Activated T-helper 1 cell treated with anti-CD3 and anti-CD28 coated beads, Interleukin-12 subunit alpha, Interleukin-12 subunit beta, Interleukin-2, Interleukin-4 antibody, amounts not matched to agents 30 ng/mL and 10 ng/mL and 1 ng/mL, durations not matched to agents 14 hours and 24 hours and 36 hours (primary cell): ENCODE results near the gene HAUS1. TPM values are rescaled to one million over a fixed set of nuclear protein-coding genes. Genes with fewer than 3 reads are reported as not detected.
"Not testable (repeated sequence)": the region's sequence is repeated elsewhere in the genome, so short reads cannot be mapped to it uniquely, and the experiment has no call there.

Experiments
- DNase-seq: peaks from one replicate; pipeline ENCODE4 v3.0.0; 2021; ENCODE audit warnings: low spot score
- H3K27ac Mint-ChIP-seq: one replicate; pipeline ENCODE4 v1.8.0; 2021; ENCODE audit warnings: mild to moderate bottlenecking, mixed read lengths
- H3K27me3 Mint-ChIP-seq: one replicate; pipeline ENCODE4 v1.8.0; 2022; ENCODE audit warnings: mild to moderate bottlenecking, moderate library complexity, mixed read lengths; ENCODE audit not compliant: insufficient read depth
- H3K36me3 Mint-ChIP-seq: one replicate; pipeline ENCODE4 v1.8.0; 2021; ENCODE audit warnings: low read depth, mixed read lengths
- H3K4me1 Mint-ChIP-seq: one replicate; pipeline ENCODE4 v1.8.0; 2021; ENCODE audit warnings: low read depth, mixed read lengths
- H3K4me3 Mint-ChIP-seq: one replicate; pipeline ENCODE4 v1.8.0; 2021; ENCODE audit warnings: mild to moderate bottlenecking, moderate library complexity, mixed read lengths
- H3K9me3 Mint-ChIP-seq: one replicate; pipeline ENCODE4 v1.8.0; 2021; ENCODE audit warnings: mixed read lengths
- intact Hi-C: fragments of 100-400 bp; cut with micrococcal nuclease; formaldehyde crosslinking; loops from one replicate; pipeline ENCODE4 v1.15.1; 2024
- total RNA-seq: library from RNA; stranded (reverse); gene quantifications from 2 replicates; pipeline ENCODE4 v1.2.3, GENCODE V29; 2022

The HAUS1 gene
- total RNA-seq, 1 donor from 2014 or later: 41.8 TPM

GRCh38 chr18:46070815-46071652, 33.2 kb upstream of the HAUS1 start:
- intact Hi-C loops: loop anchor here (2.0 to 10.0 kb wide), 3 partner anchors 16 to 796 kb away; partner anchors contain the start of gene SLC14A1
- peaks cover 3% of the 10 kb centered on the region for H3K27me3 Mint-ChIP-seq
- peak overlapping the region; percentile 65 for H3K27ac Mint-ChIP-seq
- peaks cover 44% of the 10 kb centered on the region for H3K4me1 Mint-ChIP-seq
- peak overlapping the region; percentile 82 for H3K4me3 Mint-ChIP-seq
- H3K36me3 Mint-ChIP-seq: peaks cover 6% of the 10 kb centered on the region
- DNase-seq: no peak
- H3K9me3 Mint-ChIP-seq: no peaks in the 10 kb centered on the region

- Mint-ChIP-seq H3K36me3 (peaks cover 6% of the 10 kb centered on the region), H3K27me3 (peaks cover 3% of the 10 kb centered on the region), H3K4me3 (peak within 1 kb of the TSS; percentile 84), H3K9me3 (no peaks in the 10 kb centered on the region), H3K27ac (peak within 1 kb of the TSS; percentile 86), H3K4me1 (peaks cover 44% of the 10 kb centered on the region)
- intact Hi-C loops: loop anchor here (2.0 to 10.0 kb wide), 7 partner anchors 17 to 797 kb away; partner anchors contain the start of genes HAUS1 and SLC14A1
- DNase-seq: peak; percentile 55
These were observed 32.4 kb upstream of the HAUS1 start, which contains the start of gene PSTPIP2 for GRCh38 chr18:46071653-46072375. Gene PSTPIP2 (minus strand): TSS chr18:46072260. CDS start chr18:46072188, 72 bp downstream.

GRCh38 chr18:46072376-46072867, 31.8 kb upstream of the HAUS1 start:
- no peaks in the 10 kb centered on the region for H3K9me3 Mint-ChIP-seq
- DNase-seq: no peak
- peak overlapping the region; percentile 58 for H3K4me3 Mint-ChIP-seq
- H3K27me3 Mint-ChIP-seq: peaks cover 3% of the 10 kb centered on the region
- H3K36me3 Mint-ChIP-seq: peaks cover 6% of the 10 kb centered on the region
- intact Hi-C loops: loop anchor here (2.0 to 10.0 kb wide), 6 partner anchors 32 to 798 kb away; partner anchors contain the start of genes HAUS1 and SLC14A1
- H3K27ac Mint-ChIP-seq: no peak overlapping the region
- peaks cover 44% of the 10 kb centered on the region for H3K4me1 Mint-ChIP-seq

- H3K36me3 Mint-ChIP-seq: peaks cover 9% of the 10 kb centered on the region
- peaks cover 44% of the 10 kb centered on the region for H3K4me1 Mint-ChIP-seq
- H3K9me3 Mint-ChIP-seq: no peaks in the 10 kb centered on the region
- DNase-seq: no peak
- H3K4me3 Mint-ChIP-seq: peak overlapping the region; percentile 58
- H3K27ac Mint-ChIP-seq: no peak overlapping the region
- H3K27me3 Mint-ChIP-seq: peaks cover 3% of the 10 kb centered on the region
- intact Hi-C loops: loop anchor here (1.0 to 10.0 kb wide), 12 partner anchors 32 to 798 kb away; partner anchors contain the start of genes EPG5, HAUS1 and SLC14A1
These were observed 31.2 kb upstream of the HAUS1 start for GRCh38 chr18:46072959-46073358.

- intact Hi-C loops: loop anchor here (1.0 to 10.0 kb wide), 12 partner anchors 31 to 799 kb away; partner anchors contain the start of genes EPG5, HAUS1 and SLC14A1
- Mint-ChIP-seq H3K27ac (peak overlapping the region; percentile 14), H3K9me3 (no peaks in the 10 kb centered on the region), H3K4me1 (peaks cover 42% of the 10 kb centered on the region), H3K4me3 (peak overlapping the region; percentile 32), H3K27me3 (peaks cover 3% of the 10 kb centered on the region), H3K36me3 (peaks cover 9% of the 10 kb centered on the region)
- DNase-seq: peak; percentile 47
These were observed 30.5 kb upstream of the HAUS1 start for GRCh38 chr18:46073474-46074331.

- Mint-ChIP-seq H3K4me3 (no peak overlapping the region), H3K9me3 (no peaks in the 10 kb centered on the region), H3K27ac (no peak overlapping the region), H3K27me3 (no peaks in the 10 kb centered on the region), H3K36me3 (peaks cover 32% of the 10 kb centered on the region), H3K4me1 (no peaks in the 10 kb centered on the region)
- no peak for DNase-seq
- intact Hi-C loops: loop anchor here (10.0 kb wide), 2 partner anchors 355 to 805 kb away; partner anchors contain the start of gene SLC14A1
These were observed 24.8 kb upstream of the HAUS1 start for GRCh38 chr18:46079336-46079735.

- intact Hi-C loops: no loop called here
- no peaks in the 10 kb centered on the region for H3K4me1 Mint-ChIP-seq
- peaks cover 37% of the 10 kb centered on the region for H3K36me3 Mint-ChIP-seq
- no peak overlapping the region for H3K4me3 Mint-ChIP-seq
- no peaks in the 10 kb centered on the region for H3K9me3 Mint-ChIP-seq
- H3K27me3 Mint-ChIP-seq: no peaks in the 10 kb centered on the region
- no peak for DNase-seq
- H3K27ac Mint-ChIP-seq: no peak overlapping the region
These were observed 24.0 kb upstream of the HAUS1 start for GRCh38 chr18:46080156-46080555.

- Mint-ChIP-seq H3K27ac (no peak overlapping the region), H3K36me3 (peaks cover 60% of the 10 kb centered on the region), H3K4me1 (peaks cover 7% of the 10 kb centered on the region), H3K4me3 (no peak overlapping the region), H3K27me3 (no peaks in the 10 kb centered on the region), H3K9me3 (peaks cover 3% of the 10 kb centered on the region)
- intact Hi-C loops: no loop called here
- DNase-seq: no peak
These were observed 19.8 kb upstream of the HAUS1 start for GRCh38 chr18:46084431-46084830.

- intact Hi-C loops, H3K9me3 Mint-ChIP-seq, DNase-seq, H3K27me3 Mint-ChIP-seq, H3K27ac Mint-ChIP-seq, H3K4me3 Mint-ChIP-seq: not testable (repeated sequence)
- Mint-ChIP-seq H3K4me1 (peaks cover 28% of the 10 kb centered on the region), H3K36me3 (peaks cover 72% of the 10 kb centered on the region)
These were observed 15.7 kb upstream of the HAUS1 start for GRCh38 chr18:46088501-46088900.

- Mint-ChIP-seq H3K36me3 (peaks cover 46% of the 10 kb centered on the region), H3K9me3 (no peaks in the 10 kb centered on the region), H3K4me1 (peaks cover 36% of the 10 kb centered on the region), H3K4me3 (peak overlapping the region; percentile 43), H3K27ac (no peak overlapping the region), H3K27me3 (peaks cover 2% of the 10 kb centered on the region)
- intact Hi-C loops: loop anchor here (10.0 kb wide), 1 partner anchor 819 kb away; the partner anchor contains the start of genes KATNAL2 and PIAS2
- no peak for DNase-seq
These were observed 8.7 kb upstream of the HAUS1 start for GRCh38 chr18:46095532-46095931.

- peaks cover 34% of the 10 kb centered on the region for H3K36me3 Mint-ChIP-seq
- H3K4me3 Mint-ChIP-seq: peak overlapping the region; percentile 99
- DNase-seq: no peak
- H3K9me3 Mint-ChIP-seq: no peaks in the 10 kb centered on the region
- peaks cover 23% of the 10 kb centered on the region for H3K4me1 Mint-ChIP-seq
- H3K27ac Mint-ChIP-seq: peak overlapping the region; percentile 99
- peaks cover 3% of the 10 kb centered on the region for H3K27me3 Mint-ChIP-seq
- intact Hi-C loops: loop anchor here (1.0 to 10.0 kb wide), 2 partner anchors 154 to 818 kb away; partner anchors contain the start of genes KATNAL2 and PIAS2
These were observed 7.4 kb upstream of the HAUS1 start for GRCh38 chr18:46096651-46097300.
